RWPE1 (cell line): ENCODE data around the gene TELO2.

Experiments
- CTCF ChIA-PET: fragments of 350-600 bp; sonication (Branson Sonifier 250); formaldehyde crosslinking; extraction: SDS; loops from one replicate; lab custom pipeline; 2021; lab: Yijun Ruan, JAX
- POLR2A ChIA-PET: fragments of 400-600 bp; formaldehyde crosslinking; extraction: SDS; loops from one replicate; lab custom pipeline; 2020; ENCODE audit warnings: antibody characterized with exemption; ENCODE audit not compliant: low non-redundant PET; lab: Yijun Ruan, JAX
- DNase-seq: peaks from one replicate; pipeline ENCODE4 v3.0.0; 2012; ENCODE audit warnings: low spot score
- H3K27ac ChIP-seq: fragments of 450-650 bp; 2 replicates; pipeline ENCODE4 v1.5.1; 2017
- TF ChIP-seq, protein P1 (sequence below): fragments of 450-650 bp; conservative IDR thresholded peaks from 2 replicates; pipeline ENCODE4 v1.5.1; 2017; ENCODE audit warnings: low read depth, mild to moderate bottlenecking

Gene TELO2

DNA sequence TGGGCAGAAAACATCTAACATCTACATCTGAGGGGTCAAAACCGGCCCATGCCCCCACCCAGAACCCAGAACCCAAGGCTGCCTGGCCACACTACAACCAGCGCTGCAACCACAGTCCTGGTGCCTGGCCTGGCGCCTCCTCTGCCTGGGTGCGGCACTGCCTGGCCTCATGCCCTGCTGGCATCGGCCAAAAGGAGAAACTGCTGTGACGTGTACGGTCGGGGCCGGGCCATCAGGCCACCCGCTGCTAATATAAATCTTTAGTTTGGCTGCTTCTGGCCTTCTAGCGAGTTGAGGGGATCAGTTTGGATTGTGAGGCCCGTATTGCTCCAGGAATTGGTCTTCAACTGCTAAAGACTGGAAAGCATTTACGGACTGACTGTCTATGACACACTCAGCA is 63.1 kb downstream of the TELO2 start:
- ChIA-PET POLR2A (no interaction called here), CTCF (no interaction called here)
- no peak overlapping the region for H3K27ac ChIP-seq
- DNase-seq = no peak
- TF ChIP-seq, protein P1, sequence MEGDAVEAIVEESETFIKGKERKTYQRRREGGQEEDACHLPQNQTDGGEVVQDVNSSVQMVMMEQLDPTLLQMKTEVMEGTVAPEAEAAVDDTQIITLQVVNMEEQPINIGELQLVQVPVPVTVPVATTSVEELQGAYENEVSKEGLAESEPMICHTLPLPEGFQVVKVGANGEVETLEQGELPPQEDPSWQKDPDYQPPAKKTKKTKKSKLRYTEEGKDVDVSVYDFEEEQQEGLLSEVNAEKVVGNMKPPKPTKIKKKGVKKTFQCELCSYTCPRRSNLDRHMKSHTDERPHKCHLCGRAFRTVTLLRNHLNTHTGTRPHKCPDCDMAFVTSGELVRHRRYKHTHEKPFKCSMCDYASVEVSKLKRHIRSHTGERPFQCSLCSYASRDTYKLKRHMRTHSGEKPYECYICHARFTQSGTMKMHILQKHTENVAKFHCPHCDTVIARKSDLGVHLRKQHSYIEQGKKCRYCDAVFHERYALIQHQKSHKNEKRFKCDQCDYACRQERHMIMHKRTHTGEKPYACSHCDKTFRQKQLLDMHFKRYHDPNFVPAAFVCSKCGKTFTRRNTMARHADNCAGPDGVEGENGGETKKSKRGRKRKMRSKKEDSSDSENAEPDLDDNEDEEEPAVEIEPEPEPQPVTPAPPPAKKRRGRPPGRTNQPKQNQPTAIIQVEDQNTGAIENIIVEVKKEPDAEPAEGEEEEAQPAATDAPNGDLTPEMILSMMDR = no peak

DNA sequence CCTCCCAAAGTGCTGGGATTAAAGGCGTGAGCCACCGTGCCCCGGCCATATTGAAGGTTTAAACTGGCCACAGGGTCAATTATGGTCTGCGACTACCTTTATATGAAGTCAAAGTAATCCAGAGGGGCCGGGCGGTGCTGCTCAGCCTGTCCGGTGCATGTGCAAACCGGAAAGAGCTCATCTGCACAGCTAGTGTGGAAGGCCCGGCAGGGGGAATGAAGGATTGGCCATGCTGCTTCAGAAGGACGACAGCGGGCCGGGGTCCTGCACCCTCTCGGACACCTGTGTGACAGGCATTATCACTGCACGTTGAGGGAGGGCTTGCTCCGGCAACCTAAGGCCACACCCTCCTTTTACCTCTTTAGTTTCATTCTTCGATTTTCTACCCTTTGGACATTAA is 63.9 kb downstream of the TELO2 start:
- no peak overlapping the region for H3K27ac ChIP-seq
- TF ChIP-seq, protein P1 = no peak
- POLR2A ChIA-PET = no interaction called here

DNA sequence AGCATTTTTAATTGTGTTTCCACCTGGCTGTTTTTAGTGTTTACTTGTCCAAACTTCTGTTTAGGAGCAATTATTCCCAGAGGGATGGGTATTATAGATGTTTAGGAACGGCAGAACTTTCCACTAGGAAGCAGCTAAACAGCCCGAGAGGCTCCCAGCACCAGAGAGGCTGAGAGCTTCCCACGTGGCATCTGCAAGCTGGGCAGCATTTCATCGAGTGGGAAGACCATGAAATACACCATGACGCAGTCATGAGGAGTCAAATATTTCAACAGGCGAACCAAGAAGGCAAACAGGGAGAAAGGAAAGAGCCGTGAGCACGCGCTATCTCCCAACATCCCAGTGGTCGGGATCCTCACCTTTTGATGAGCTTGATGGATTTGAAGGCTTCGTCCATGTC is 64.4 kb downstream of the TELO2 start:
- TF ChIP-seq, protein P1 = no peak
- no peak overlapping the region for H3K27ac ChIP-seq
- ChIA-PET POLR2A (no interaction called here), CTCF (interaction anchor here (0.6 kb wide), 1 partner anchor 41 kb away, joined by 3 read pairs; no protein-coding TSS in a partner anchor)
- DNase-seq = no peak

More for the DNA sequence above, 63.9 kb downstream of the TELO2 start:
- DNase-seq = no peak
- CTCF ChIA-PET = interaction anchor here (0.6 kb wide), 1 partner anchor 40 kb away, joined by 3 read pairs; no protein-coding TSS in a partner anchor

DNA sequence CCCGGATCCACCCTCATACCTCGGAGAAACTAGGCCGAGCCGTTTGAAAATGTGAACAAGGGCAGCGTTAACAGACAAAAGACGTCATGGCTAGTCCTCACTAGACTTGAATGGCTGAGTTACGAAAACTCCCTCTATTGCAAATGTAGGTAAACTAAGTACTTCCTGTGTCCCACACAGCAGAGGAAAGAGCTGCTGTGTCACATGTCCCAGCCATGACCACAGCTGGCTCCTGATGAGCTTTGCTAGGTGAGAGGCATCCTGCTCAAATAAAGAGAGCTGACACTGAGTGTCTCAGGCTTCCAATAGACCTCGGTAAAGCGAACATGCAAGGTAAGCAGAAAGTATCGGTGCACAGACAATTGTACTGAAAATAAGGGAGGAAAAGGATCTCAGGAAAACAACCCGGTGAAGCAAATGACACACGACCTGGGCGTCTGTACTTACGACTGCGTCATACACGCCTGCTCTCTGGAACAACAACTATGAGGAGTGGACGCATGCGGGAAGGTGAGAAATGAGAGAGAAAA is 66.4 kb downstream of the TELO2 start:
- CTCF ChIA-PET = no interaction called here
- H3K27ac ChIP-seq = no peak overlapping the region
- POLR2A ChIA-PET = no interaction called here
- TF ChIP-seq, protein P1 = no peak
- DNase-seq = no peak
